PC-3 (cell line): ENCODE measurements around the gene SLC25A6. TPM values are rescaled to one million over a fixed set of nuclear protein-coding genes. Genes with fewer than 3 reads are reported as not detected.

Experiments
- ATAC-seq: fragments of 200-7000 bp; cut with Tn5 transposase; 2 replicates; pipeline ENCODE4 v1.9.1; 2020; ENCODE audit warnings: mild to moderate bottlenecking, moderate library complexity
- BruUV-seq: library from RNA; stranded (reverse); fragments of 400-500 nt; replicated peaks from 2 replicates; lab custom pipeline; 2021; lab: Mats Ljungman, UMichigan
- CTCF ChIA-PET: fragments of 300-600 bp; sonication (Branson Sonifier 250); formaldehyde crosslinking; loops from one replicate; lab custom pipeline; 2022; ENCODE audit warnings: antibody characterized with exemption; lab: Charles Lee
- POLR2A ChIA-PET: fragments of 300-600 bp; sonication (Branson Sonifier 250); formaldehyde crosslinking; loops from one replicate; lab custom pipeline; 2022; ENCODE audit warnings: antibody characterized with exemption; ENCODE audit not compliant: unreplicated experiment; lab: Charles Lee
- DNase-seq: peaks from one replicate; pipeline ENCODE4 v3.0.0-alpha.2; 2015
- H2AFZ ChIP-seq: fragments of 300-600 bp; sonication (generic); 2 replicates; pipeline ENCODE4 v1.6.0; 2016; ENCODE audit warnings: antibody characterized with exemption, low read length
- H3F3A ChIP-seq: fragments of 300-600 bp; sonication (generic); one replicate; pipeline ENCODE4 v1.6.0; 2017; ENCODE audit warnings: antibody characterized with exemption, low read length, control low read depth, mild to moderate bottlenecking; ENCODE audit not compliant: unreplicated experiment
- H3K27ac ChIP-seq: fragments of 300-600 bp; sonication (generic); 2 replicates; pipeline ENCODE4 v1.5.1; 2016; ENCODE audit warnings: mild to moderate bottlenecking, low read length
- H3K27me3 ChIP-seq: fragments of 300-600 bp; sonication (generic); 2 replicates; pipeline ENCODE4 v1.6.1; 2016; ENCODE audit warnings: low read length, mixed read lengths
- H3K36me3 ChIP-seq: fragments of 300-600 bp; sonication (generic); 2 replicates; pipeline ENCODE4 v1.6.1; 2016; ENCODE audit warnings: low read depth, mixed run types, low read length, mixed read lengths
- H3K4me1 ChIP-seq: fragments of 300-600 bp; sonication (generic); 2 replicates; pipeline ENCODE4 v1.5.1; 2016; ENCODE audit warnings: low read length; ENCODE audit not compliant: insufficient read depth
- H3K4me2 ChIP-seq: fragments of 300-600 bp; sonication (generic); 2 replicates; pipeline ENCODE4 v1.6.0; 2016; ENCODE audit warnings: low read length
- H3K4me3 ChIP-seq: fragments of 300-600 bp; sonication (generic); 2 replicates; pipeline ENCODE4 v1.5.1; 2016; ENCODE audit warnings: mild to moderate bottlenecking, low read length, mixed read lengths
- H3K79me2 ChIP-seq: fragments of 300-600 bp; sonication (generic); 2 replicates; pipeline ENCODE4 v1.6.1; 2017; ENCODE audit warnings: low read length, mixed read lengths
- H3K9ac ChIP-seq: fragments of 300-600 bp; sonication (generic); 2 replicates; pipeline ENCODE4 v1.6.0; 2016; ENCODE audit warnings: mild to moderate bottlenecking, low read length
- H3K9me2 ChIP-seq: fragments of 300-600 bp; sonication (generic); replicated peaks from 2 replicates; pipeline ENCODE4 v1.6.1; 2016; ENCODE audit warnings: mixed run types, low read length, mixed read lengths
- H3K9me3 ChIP-seq: fragments of 300-600 bp; sonication (generic); 2 replicates; pipeline ENCODE4 v1.6.1; 2016; ENCODE audit warnings: low read length, mixed read lengths
- H4K20me1 ChIP-seq: fragments of 300-600 bp; sonication (generic); 2 replicates; pipeline ENCODE4 v1.6.1; 2016; ENCODE audit warnings: low read length, mixed read lengths
- CTCF ChIP-seq: fragments of 300-600 bp; sonication (generic); conservative IDR thresholded peaks from 2 replicates; pipeline ENCODE4 v1.5.1; 2017; ENCODE audit warnings: antibody characterized with exemption, low read depth, mild to moderate bottlenecking, low read length
- EZH2 ChIP-seq: fragments of 300-600 bp; sonication (generic); IDR thresholded peaks from one replicate; pipeline ENCODE4 v1.6.1; 2017; ENCODE audit warnings: antibody characterized with exemption, mild to moderate bottlenecking, low read length; ENCODE audit not compliant: unreplicated experiment
- EZH2phosphoT487 ChIP-seq: fragments of 300-600 bp; sonication (generic); IDR thresholded peaks from 2 replicates; pipeline ENCODE4 v1.6.1; 2018; ENCODE audit warnings: mild to moderate bottlenecking, antibody characterized with exemption, low read length, borderline replicate concordance
- intact Hi-C: fragments of 100-400 bp; cut with micrococcal nuclease; formaldehyde crosslinking; loops from 2 replicates; pipeline ENCODE4 v1.9.0; 2023
- total RNA-seq: library from RNA; depleted of rRNA; stranded (reverse); fragments of >200 nt; gene quantifications from 2 replicates; pipeline ENCODE4 v1.2.3, GENCODE V29; 2014

The SLC25A6 gene
- total RNA-seq, 1 experiment from 2014 or later: 178 TPM

GRCh38 chrX:1389181-1389992, 2.5 kb downstream of the SLC25A6 start:
- H3K4me3 ChIP-seq: no peak overlapping the region
- H3K9me3 ChIP-seq: no peaks in the 10 kb centered on the region
- BruUV-seq: no TSS peak
- no peaks in the 10 kb centered on the region for H3K9me2 ChIP-seq
- no peak for ATAC-seq
- ChIA-PET CTCF (no interaction called here), POLR2A (no interaction called here)
- H3K27me3 ChIP-seq: no peaks in the 10 kb centered on the region
- DNase-seq: no peak
- no peak overlapping the region for H3K27ac ChIP-seq
- H4K20me1 ChIP-seq: peaks cover 65% of the 10 kb centered on the region
- H3K4me2 ChIP-seq: no peak overlapping the region
- H3K36me3 ChIP-seq: peaks cover 57% of the 10 kb centered on the region
- H3F3A ChIP-seq: no peaks in the 10 kb centered on the region
- no peak overlapping the region for H2AFZ ChIP-seq
- peaks cover 6% of the 10 kb centered on the region; the same call in 1 of the 2 replicates for H3K4me1 ChIP-seq
- H3K9ac ChIP-seq: no peak overlapping the region
- intact Hi-C loops: no loop called here
- TF ChIP-seq CTCF (no peak), EZH2phosphoT487 (no peak), EZH2 (no peak)
- peaks cover 56% of the 10 kb centered on the region for H3K79me2 ChIP-seq

- no peaks in the 10 kb centered on the region for H3K27me3 ChIP-seq
- H3K4me1 ChIP-seq: peaks cover 6% of the 10 kb centered on the region; the same call in 1 of the 2 replicates
- TF ChIP-seq EZH2phosphoT487 (no peak), CTCF (no peak), EZH2 (no peak)
- H3K9ac ChIP-seq: no peak overlapping the region
- no peaks in the 10 kb centered on the region for H3K9me2 ChIP-seq
- DNase-seq: no peak
- no peaks in the 10 kb centered on the region for H3K9me3 ChIP-seq
- H4K20me1 ChIP-seq: peaks cover 65% of the 10 kb centered on the region
- no peaks in the 10 kb centered on the region for H3F3A ChIP-seq
- H3K4me2 ChIP-seq: no peak overlapping the region
- ChIA-PET POLR2A (no interaction called here), CTCF (no interaction called here)
- intact Hi-C loops: no loop called here
- no TSS peak for BruUV-seq
- H3K36me3 ChIP-seq: peaks cover 57% of the 10 kb centered on the region
- no peak overlapping the region for H3K4me3 ChIP-seq
- no peak for ATAC-seq
- H3K27ac ChIP-seq: no peak overlapping the region
- no peak overlapping the region for H2AFZ ChIP-seq
- H3K79me2 ChIP-seq: peaks cover 49% of the 10 kb centered on the region
Observed at GRCh38 chrX:1388651-1389050, 3.3 kb downstream of the SLC25A6 start.
